CD1c-positive myeloid dendritic cell (primary cell): ENCODE measurements around the gene ECI2.
"Not testable (repeated sequence)": the region's sequence is repeated elsewhere in the genome, so short reads cannot be mapped to it uniquely, and the experiment has no call there.

Source experiments
- DNase-seq: peaks from one replicate; pipeline ENCODE4 v3.0.0-alpha.2; 2016; ENCODE audit errors: extremely low spot score

The ECI2 gene

DNA sequence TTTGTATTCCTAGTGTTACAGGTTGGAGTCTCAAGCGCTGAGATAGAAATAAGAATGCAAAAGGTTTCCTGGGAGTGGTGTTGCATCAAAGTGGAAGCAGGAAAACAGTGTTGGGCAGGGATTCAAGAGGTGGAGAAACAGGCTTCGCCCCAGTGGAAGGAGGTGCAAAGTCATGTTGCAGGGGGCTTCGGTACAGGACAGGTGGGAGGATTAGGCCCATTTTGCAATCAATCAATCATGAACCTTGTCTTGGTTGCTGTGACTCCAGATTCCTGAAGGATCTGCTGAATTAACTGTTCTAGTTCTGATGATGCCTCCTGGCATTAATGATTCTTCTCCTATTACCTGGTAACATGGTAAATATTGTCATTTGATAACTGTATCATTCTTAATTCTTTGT, 34.1 kb downstream of the ECI2 start:
- no peak for DNase-seq

GRCh38 chr6:4100655-4101054, 34.7 kb downstream of the ECI2 start:
- DNase-seq: no peak

- DNase-seq: no peak
Measured at GRCh38 chr6:4093288-4093687, 42.1 kb downstream of the ECI2 start.

- DNase-seq: no peak
Measured at GRCh38 chr6:4091941-4092340, 43.4 kb downstream of the ECI2 start.

- DNase-seq: not testable (repeated sequence)
Measured at GRCh38 chr6:4090043-4090442, 45.3 kb downstream of the ECI2 start.

- no peak for DNase-seq
Measured at GRCh38 chr6:4088704-4089103, 46.7 kb downstream of the ECI2 start.

- DNase-seq: no peak
Measured at GRCh38 chr6:4085332-4085700, 50.1 kb downstream of the ECI2 start.

DNA sequence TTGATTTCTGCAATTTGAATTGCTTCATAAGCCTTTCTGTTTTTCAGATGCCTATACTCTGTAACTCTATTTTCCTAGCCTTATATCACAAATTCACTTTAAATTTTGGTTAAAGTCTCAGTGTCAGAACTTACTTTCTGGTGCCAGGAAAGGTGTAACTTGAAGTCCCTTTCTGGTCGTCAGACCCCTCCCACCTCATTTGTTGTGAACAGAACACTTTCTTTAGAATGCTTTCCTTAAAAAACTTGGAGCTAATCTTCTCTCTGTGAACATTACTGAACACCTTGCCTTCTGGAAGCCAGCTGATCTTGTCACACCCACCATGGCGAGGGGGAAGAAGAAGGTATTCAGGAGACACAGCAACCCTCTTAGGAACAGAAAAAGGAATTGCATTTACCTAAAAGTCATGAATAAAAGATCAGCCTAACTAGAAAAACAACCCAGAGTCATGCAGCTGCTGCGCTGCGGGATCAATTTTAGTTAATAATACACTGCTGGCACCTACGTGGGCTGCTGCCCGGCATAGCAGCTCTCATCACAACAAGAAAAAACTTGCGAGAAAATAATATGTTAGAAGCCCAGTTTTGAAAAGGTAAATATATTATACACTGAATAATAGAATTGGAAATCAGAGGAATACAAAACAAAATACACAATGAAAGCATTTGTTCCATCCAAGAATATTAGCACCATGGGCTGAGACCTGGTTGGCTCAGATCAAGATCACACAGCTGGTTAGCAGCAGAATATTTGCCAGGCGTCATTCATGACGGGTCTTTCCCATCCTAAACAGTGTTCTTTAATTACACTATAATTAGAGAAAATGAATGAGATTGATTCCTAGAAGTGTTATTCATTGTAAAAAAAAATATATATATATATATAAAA, 50.7 kb downstream of the ECI2 start:
- no peak for DNase-seq

- DNase-seq: no peak
Measured at GRCh38 chr6:4078691-4079471, 56.5 kb downstream of the ECI2 start, which contains the start of gene FAM217A. Gene FAM217A (minus strand): TSS chr6:4079137. CDS start chr6:4077414, 1,723 bp downstream.

- DNase-seq: no peak
Measured at GRCh38 chr6:4074478-4075235, 60.7 kb downstream of the ECI2 start.

- DNase-seq: no peak
Measured at GRCh38 chr6:4071330-4071729, 64.0 kb downstream of the ECI2 start.

- DNase-seq: no peak
Measured at GRCh38 chr6:4069199-4069598, 66.2 kb downstream of the ECI2 start.

DNA sequence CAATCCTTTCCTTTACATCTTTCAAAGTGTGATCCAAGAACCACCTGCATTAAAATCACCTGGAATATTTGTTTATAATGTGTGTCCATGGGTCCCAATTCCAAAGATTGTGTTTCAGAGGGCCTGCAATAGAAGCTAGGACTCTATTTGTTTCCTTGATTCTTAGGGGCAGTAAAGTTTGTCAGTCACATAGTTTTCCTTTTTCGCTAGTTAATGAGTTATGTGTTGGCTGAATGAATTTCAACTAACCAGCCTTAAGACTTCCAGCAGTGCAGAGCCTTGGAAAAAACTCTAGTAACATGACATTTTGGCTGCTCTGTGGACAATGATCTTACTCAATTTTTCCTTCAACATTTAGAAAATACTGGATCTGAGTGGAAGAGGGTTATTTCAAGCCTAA, 67.7 kb downstream of the ECI2 start:
- DNase-seq: no peak

GRCh38 chr6:4066029-4066755, 69.2 kb downstream of the ECI2 start:
- DNase-seq: no peak
